Left colon (tissue), 2 donors: ENCODE data around the gene CDC5L. TPM values are rescaled to one million over a fixed set of nuclear protein-coding genes. Genes with fewer than 3 reads are reported as not detected.

Experiments
- ATAC-seq: fragments of 200-7000 bp; cut with Tn5 transposase; one replicate; pipeline ENCODE4 v1.9.1; 2020; ENCODE audit warnings: mild to moderate bottlenecking, moderate library complexity
- DNase-seq, 2 donors: peaks; one replicate each; pipeline ENCODE4 v3.0.0-alpha.2; 2020
- intact Hi-C, 2 donors: fragments of 100-400 bp; cut with DNase I in 1 of 2; cut with micrococcal nuclease in 1 of 2; formaldehyde crosslinking; loops; one replicate each; pipeline versions ENCODE4 v1.11.2 to v1.14.0; 2022; cut with DNase I, micrococcal nuclease
- microRNA-seq, 2 donors: library from miRNA; unstranded; fragments of <30 nt; microRNA quantifications; one replicate each; pipeline versions ENCODE4 v1.1.0 to v1.2.0, GENCODE V29; 2020
- total RNA-seq, 2 donors: library from RNA; stranded (reverse); fragmentation: NEBNext Ultra II Directional; extraction: Animal tissue kit (Norgen Biotek cat#: 25700); gene quantifications; one replicate each; pipeline ENCODE4 v1.2.1, GENCODE V29; 2021
- donor health status: DM: no; HTN: no; CAD: no.
- donor health status: DM: yes; HTN: yes; CAD: no.

The CDC5L gene
- total RNA-seq, 2 donors from 2014 or later: 15.7 to 16.4 TPM

DNA sequence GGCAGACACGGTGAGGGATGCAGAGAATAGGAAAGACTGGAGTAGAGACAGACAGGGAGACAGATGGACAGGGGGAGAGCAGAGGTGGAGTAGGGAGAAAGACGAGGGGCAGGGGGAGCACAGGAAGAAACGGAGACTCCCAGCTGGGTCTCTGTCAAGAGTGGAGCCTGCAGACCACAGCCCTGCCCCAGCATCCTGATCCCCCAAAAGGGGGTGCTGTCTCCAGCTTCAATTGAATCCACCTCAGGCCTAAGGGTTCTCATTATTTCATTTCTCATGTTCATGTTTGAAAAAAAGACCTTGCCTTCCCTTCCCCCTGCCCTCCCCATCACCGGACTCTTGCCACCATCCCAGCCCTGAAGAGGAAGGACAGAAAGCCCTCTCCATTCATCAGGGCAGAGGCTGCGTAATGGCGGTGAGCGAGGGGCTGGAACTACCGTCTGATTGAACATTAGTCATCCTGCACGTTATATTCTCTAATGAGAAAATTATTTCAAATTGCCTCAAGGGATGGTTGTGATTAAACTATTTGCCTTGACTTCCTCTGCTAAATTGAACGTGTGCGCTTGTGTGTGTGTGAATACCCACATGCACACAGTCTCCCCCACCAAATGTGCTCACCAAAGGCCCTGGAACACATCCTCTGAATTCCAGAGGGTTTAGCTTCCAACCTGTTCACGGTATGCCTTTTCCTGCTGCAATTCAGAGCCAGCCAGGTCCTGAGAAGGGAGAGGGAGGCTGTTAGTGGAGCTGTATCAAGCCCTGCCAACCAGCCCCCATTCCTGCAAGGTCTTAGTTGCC lies 98.3 kb downstream of the CDC5L start:
- ATAC-seq (no peak), DNase-seq (no peak)
- intact Hi-C loops: loop anchor here in 1 of 2 donors (10.0 kb wide), 2 partner anchors 169 to 1229 kb away; no protein-coding TSS in a partner anchor

DNA sequence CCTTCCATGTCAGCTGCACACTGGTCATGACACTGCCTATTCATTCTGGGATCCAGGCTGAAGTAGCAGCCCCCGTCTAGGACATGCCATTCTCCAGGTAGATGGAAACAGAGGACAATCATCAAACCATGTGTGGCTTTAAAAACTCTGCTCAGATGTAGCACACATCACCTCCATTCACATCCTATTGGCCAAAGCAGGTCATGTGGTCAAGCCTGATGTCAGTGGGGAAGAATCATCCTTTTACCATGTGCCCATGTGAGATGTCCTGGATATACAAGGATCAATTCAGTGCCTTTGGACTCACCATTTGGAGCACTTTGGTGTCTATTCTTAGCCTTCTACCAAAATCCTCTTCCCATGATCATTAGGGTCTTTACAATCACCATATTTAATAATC lies 99.5 kb downstream of the CDC5L start:
- no peak for DNase-seq
- intact Hi-C loops: loop anchor here in 1 of 2 donors (10.0 kb wide), 2 partner anchors 168 to 1228 kb away; no protein-coding TSS in a partner anchor
- ATAC-seq: no peak

DNA sequence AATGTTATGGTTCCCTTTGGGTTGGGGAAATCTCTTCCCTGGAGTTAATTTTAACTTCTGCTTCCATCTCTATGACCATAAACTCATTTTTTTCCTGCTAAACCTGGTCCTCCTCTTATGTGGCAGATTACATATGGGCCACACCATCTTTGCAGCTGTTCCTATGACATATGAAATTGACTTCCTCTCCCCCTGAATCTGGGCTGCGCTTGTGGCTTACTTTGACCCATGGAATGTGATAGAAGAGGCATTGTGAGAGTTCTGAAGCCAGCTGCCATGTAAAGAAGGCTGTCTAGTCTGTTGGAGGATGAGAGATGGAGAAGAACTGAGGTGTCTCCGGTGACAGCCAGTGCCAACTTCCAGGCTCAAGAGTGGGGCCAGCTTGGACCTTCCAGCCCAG lies 100.1 kb downstream of the CDC5L start:
- intact Hi-C loops: loop anchor here in 1 of 2 donors (10.0 kb wide), 2 partner anchors 167 to 1227 kb away; no protein-coding TSS in a partner anchor
- ATAC-seq: no peak

DNA sequence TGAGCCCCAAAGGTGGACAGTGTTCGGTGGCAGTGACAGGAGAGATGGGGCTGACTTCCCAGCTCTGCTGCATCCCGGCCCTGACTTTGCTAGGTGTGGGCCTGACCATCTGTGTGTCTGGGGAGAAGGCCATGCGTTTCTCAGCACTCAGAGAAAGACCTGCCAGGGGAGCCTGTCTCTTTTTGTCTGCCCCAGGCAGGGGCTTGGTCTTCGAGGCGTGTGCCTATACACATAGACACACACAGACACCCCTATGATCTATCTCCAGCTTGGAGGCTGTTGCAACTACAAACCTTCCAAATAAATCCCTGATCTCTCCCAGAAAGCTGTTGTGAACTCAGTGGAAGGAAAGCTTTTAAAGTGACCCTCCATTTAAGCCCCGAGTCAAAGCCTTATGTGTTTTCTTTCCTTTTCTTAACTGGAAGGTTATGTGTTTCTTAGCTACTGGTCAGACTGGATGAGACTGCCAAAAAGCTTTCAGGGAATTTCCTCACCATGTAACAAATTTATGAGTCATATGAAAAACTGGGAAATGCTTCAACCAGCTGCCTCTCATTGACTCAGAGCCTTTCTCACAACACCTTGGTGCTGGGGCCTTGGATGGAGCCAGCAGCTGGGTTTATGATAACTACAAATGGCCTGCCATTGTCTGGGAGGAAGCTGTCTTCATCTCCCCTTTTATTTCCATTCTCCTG lies 102.6 kb downstream of the CDC5L start:
- DNase-seq: no peak
- intact Hi-C loops: loop anchor here in 1 of 2 donors (10.0 kb wide), 2 partner anchors 165 to 1225 kb away; no protein-coding TSS in a partner anchor
- no peak for ATAC-seq

More for the DNA sequence above, 100.1 kb downstream of the CDC5L start:
- no peak for DNase-seq

DNA sequence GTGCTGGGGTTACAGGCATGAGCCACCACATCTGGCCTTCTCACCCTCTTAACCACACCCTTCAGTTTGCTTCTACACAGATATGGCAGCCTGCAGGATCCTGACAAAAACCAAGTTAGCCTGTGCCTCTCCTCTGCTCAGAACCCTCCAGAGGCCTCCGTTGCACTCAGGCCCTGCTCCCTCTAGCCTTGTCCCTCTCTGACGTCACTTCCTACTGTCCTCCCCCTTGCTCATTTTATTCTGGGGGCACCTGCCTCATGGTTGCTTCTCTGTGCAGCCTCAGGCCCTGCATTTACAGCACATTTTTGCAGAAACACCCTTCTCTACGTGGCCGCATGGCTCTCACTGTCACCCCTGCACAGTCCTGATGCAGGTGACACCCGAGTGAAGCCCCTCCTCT lies 105.6 kb downstream of the CDC5L start:
- ATAC-seq (no peak), DNase-seq (no peak)
- intact Hi-C loops: no loop called here

DNA sequence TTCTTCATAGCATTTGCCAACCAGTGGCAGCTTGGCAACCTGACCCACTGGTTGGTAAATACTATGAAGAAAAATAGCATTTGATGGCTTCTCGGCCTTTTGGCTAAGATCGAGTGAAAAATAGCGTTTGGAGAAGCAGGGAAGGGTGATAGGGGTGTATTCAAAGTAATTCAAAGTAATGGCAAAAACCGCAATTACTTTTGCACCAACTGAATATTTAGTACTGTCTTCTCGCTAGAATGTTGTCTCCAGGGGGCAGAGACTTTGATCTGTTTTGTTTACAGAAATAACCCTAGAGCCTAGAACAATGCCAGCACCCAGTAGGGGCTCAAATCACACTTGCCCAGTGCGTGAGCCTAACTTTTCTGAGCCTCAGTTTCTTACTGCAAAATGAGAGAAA lies 106.1 kb downstream of the CDC5L start:
- intact Hi-C loops: no loop called here
- no peak for ATAC-seq
- DNase-seq: no peak

DNA sequence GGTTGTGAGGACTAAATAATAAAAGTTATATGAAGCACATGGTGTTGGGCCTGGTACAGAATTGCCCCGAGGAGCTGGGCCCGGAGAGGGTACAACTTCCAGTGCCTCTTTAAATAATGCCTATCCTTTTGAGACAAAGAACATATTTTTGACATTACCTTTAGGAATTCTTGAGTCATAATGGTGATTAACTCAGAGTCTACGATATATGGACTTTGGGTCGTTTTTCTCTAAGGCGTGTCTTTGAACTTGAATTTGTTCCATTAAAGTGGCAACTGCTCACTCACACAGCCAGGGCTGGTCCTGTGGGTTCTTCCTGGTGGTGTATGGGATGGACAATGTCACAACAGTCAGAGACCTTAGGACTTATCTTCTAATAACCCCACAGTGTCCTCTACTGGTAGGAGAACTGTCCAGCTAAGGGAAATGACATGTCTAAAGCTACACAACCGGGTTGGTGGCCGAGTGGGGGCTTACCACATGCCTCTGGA lies 106.5 kb downstream of the CDC5L start:
- ATAC-seq: peak; percentile 66
- intact Hi-C loops: no loop called here
- no peak for DNase-seq

DNA sequence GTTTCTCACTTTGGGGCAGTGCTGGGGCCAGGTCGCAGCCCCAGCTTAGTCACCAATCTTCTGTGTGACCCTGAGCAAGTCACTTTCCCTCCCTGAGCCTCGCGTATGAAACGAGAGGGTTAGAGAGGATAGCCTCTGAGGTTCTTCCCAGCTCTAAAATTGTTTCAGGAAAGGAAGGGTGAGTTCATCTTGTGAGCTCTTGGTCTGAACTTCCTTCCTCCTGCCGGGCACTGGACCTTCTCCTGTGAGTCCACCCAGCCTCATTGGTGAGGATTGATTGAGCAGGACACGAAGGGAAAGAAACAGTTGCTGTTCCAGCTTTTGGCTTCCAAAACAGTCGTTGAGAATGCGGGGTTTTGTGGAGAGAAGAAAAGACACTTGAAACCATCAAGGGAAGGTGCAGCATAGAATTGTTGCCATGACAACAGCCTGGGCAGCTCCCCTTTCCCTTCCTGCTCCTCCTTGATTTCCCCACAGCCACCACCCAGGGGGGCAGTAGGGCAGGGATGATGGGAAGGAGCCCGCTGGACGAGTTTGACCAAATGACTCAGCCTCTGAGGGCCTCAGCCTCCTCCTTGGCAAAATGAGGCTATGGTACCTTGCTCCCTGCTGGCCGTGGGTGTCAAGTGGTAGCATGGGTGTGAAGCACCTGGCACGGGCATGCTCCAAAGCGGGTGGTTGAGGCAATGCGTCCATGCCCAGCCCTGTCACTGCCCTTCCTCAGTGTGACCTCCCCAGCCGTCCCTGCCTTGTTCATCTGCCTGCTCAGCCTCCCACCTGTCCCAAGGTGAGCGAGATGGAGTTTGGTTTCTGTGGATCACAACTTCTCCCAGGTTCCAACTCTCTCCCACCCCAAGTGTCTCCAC lies 107.8 kb downstream of the CDC5L start:
- ATAC-seq (no peak), DNase-seq (no peak)
- intact Hi-C loops: no loop called here

DNA sequence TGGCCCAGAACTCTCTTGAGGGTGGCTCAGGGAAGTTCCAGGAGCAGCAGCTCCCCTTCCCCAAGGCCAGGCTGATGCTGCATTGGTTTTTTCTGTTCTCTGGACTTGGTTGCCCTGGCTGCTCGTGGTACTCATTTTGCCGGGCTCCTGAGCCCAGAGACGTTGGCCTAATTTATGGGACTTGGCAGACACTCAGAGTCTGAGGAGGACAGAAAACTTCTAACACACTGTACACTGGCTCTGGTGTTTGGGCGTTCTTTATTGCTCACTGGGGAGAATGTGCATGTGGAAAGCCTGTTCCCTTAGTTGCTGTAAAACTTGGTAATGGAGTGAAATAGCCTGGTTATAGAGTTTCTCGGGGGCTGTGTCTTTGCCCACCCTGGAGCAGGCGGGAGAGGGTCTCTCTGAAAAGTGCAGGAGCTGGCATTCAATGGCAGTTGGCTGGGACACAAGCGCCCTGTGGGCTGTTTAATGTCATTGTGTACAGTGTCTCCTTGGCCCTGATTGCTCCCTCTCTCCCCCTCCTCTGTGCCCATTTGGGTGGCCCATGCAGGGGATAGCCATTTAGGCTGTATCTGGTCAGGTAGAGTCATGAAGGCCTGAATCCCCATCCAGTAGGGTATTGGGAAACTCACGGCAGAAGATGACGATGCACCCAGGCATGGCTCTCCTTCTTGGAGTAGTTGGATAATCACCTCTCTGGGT lies 109.3 kb downstream of the CDC5L start:
- DNase-seq (no peak), ATAC-seq (no peak)
- intact Hi-C loops: no loop called here

DNA sequence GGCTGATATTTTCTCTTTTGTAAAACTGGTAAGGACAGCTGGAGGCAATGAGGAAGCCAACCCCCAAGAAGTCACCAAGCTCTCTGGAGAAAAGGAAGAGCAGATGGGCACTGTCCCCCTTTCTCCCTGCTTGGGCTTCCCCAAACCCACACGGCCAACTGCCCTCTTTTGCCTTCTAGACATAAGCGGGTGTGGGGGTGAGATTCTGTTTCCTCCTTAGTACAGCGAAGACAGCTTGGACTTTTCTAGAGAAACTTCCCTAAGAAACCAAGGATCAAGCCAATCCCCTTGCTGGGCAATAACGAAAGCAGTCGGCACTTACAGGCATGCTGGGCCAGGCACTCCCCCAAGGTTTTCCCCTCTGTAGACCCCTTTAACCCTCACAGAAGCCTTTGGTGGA lies 110.3 kb downstream of the CDC5L start:
- ATAC-seq (no peak), DNase-seq (no peak)
- intact Hi-C loops: no loop called here

DNA sequence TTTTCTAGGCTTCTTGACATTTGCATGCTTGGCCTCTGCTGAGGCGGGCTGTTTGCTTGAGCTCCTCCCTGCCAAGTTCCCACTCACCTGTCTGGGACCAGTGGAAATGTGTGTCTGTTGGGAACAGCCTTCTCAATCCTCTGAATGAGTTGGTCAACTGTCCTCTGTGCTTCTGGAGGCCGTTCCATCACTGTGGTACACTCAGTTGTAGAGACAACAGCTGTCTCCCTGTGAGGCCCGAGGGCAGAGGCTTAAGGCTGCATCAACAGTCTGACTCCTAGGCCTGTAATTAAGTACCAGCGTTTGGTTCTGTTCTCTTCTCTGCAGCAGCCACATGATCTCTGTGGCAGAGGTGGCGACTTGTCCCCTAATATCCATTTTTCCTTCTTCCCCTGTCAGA lies 110.9 kb downstream of the CDC5L start:
- intact Hi-C loops: no loop called here
- ATAC-seq: no peak

DNA sequence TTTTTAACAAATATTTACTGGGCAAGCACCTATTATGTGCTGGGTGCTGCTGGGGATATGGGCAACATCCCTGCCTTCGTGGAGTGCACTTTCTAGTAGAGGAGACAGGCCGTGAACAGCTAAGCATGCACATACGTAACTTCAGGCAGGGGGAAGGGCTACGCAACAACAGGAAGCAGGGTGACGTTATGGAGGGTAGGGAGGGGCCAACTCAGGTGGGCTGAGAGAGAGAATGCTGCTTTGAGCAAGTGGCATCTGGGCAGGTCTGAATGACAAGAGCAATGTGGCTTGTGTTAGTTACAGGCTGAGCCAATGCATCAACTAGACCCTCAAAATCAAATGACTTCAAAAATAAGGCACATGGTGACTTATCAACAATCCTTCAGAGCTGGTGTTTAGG lies 112.1 kb downstream of the CDC5L start:
- intact Hi-C loops: no loop called here
- ATAC-seq (no peak), DNase-seq (no peak)

More for the DNA sequence above, 110.9 kb downstream of the CDC5L start:
- DNase-seq: no peak

Small RNA genes lying within 50 kb of the gene (microRNA-seq; reads per million reads assigned to microRNA genes)
- gene MIR4642: 0 reads per million in 2 donors

Other genes starting within 250 kb of the CDC5L start
- gene CAPN11, start 228.9 kb upstream of the CDC5L start, total RNA-seq: 1 to 10 TPM in 1 of 2 donors, under 1 TPM in 1; 0.70 to 3.0 TPM
- not detected for gene MYMX, start 170.8 kb upstream of the CDC5L start, total RNA-seq
- gene SLC29A1, start 164.1 kb upstream of the CDC5L start, total RNA-seq: 10 to 100 TPM; 13.0 to 22.8 TPM
- 100 to 1,000 TPM; 278 to 329 TPM for gene HSP90AB1, start 140.6 kb upstream of the CDC5L start, total RNA-seq
- gene SLC35B2, start 130.2 kb upstream of the CDC5L start, total RNA-seq: 10 to 100 TPM; 34.9 to 43.5 TPM
- 10 to 100 TPM in 1 of 2 donors, 1 to 10 TPM in 1; 9.6 to 15.3 TPM for gene NFKBIE, start 122.2 kb upstream of the CDC5L start, total RNA-seq
- gene TMEM151B, start 117.3 kb upstream of the CDC5L start, total RNA-seq: under 1 TPM; 0.21 to 0.31 TPM
- gene AARS2, start 74.4 kb upstream of the CDC5L start, total RNA-seq: 10 to 100 TPM in 1 of 2 donors, 1 to 10 TPM in 1; 8.6 to 12.0 TPM
- gene SPATS1, start 45.1 kb upstream of the CDC5L start, total RNA-seq: not detected